Thyroid gland (tissue), 4 donors: ENCODE results near the gene ACSM2B. TPM values are rescaled to one million over a fixed set of nuclear protein-coding genes. Genes with fewer than 3 reads are reported as not detected.
"Not testable (repeated sequence)": the region's sequence is repeated elsewhere in the genome, so short reads cannot be mapped to it uniquely, and the experiment has no call there.

Experiments used
- DNase-seq, 2 donors: peaks; one replicate each; pipeline ENCODE4 v3.0.0-alpha.2; 2019
- H3K27ac ChIP-seq, 3 donors: fragments of 200-600 bp; sonication (generic); 1 replicate in 2 of 3; 2 replicates in 1 of 3; pipeline ENCODE4 v1.5.1; 2016 to 2019; ENCODE audit warnings: mild to moderate bottlenecking in 1 of 3, moderate library complexity in 1 of 3
- H3K27me3 ChIP-seq: fragments of 200-600 bp; sonication (generic); one replicate; pipeline ENCODE4 v1.5.1; 2019
- H3K36me3 ChIP-seq, 2 donors: fragments of 200-600 bp; sonication (generic); one replicate each; pipeline ENCODE4 v1.5.1; 2016 to 2019
- H3K4me1 ChIP-seq, 2 donors: fragments of 200-600 bp; sonication (generic); one replicate each; pipeline ENCODE4 v1.5.1; 2017 to 2019
- H3K4me3 ChIP-seq, 3 donors: fragments of 200-600 bp; sonication (generic); replicated peaks in 1 of 3; 1 replicate in 2 of 3; 2 replicates in 1 of 3; pipeline ENCODE4 v1.5.1; 2016; ENCODE audit warnings: mild to moderate bottlenecking in 1 of 3
- H3K9me3 ChIP-seq: fragments of 200-600 bp; sonication (generic); one replicate; pipeline ENCODE4 v1.5.1; 2017
- CTCF ChIP-seq, 6 experiments: fragments of 200-600 bp in 3 of 6; fragments of 450-650 bp in 3 of 6; sonication (generic) in 3 of 6; IDR thresholded peaks; one replicate each; pipeline ENCODE4 v1.5.1; 2016 to 2019; ENCODE audit warnings: antibody characterized with exemption in 6 of 6, mild to moderate bottlenecking in 2 of 6, inconsistent platforms in 1 of 6, moderate library complexity in 1 of 6
- POLR2A ChIP-seq, 2 donors: fragments of 450-650 bp; IDR thresholded peaks; one replicate each; pipeline ENCODE4 v1.6.1; 2017; ENCODE audit warnings: antibody characterized with exemption in 2 of 2, mild to moderate bottlenecking in 2 of 2, moderate library complexity in 1 of 2
- WGBS, 2 donors: methylation state at CpG; one replicate each; pipeline ENCODE4 v1.1.5; 2017; 5-methylcytosine and 5-hydroxymethylcytosine counted together
- intact Hi-C: fragments of 100-400 bp; cut with DNase I; formaldehyde crosslinking; loops from one replicate; pipeline ENCODE4 v1.15.1; 2023
- total RNA-seq, 4 donors: library from RNA; depleted of rRNA; stranded (reverse); fragments of >200 nt; gene quantifications; one replicate each; pipeline ENCODE4 v1.2.3, GENCODE V29; 2016

ACSM2B gene
- total RNA-seq, 4 donors from 2014 or later = 0.27 to 2.3 (median 0.33) TPM; not detected in 1

- intact Hi-C loops = no loop called here
- DNase-seq = no peak
- no peaks in the 10 kb centered on the region for H3K27me3 ChIP-seq
- H3K36me3 ChIP-seq = no peaks in the 10 kb centered on the region
- no peak overlapping the region for H3K27ac ChIP-seq
- H3K9me3 ChIP-seq = no peaks in the 10 kb centered on the region
- TF ChIP-seq POLR2A (IDR thresholded peaks at IDR 0.05) (no peak), CTCF (IDR thresholded peaks at IDR 0.05) (no peak)
- 48 to 88% methylated on average over 4 to 5 of the region's 5 CpGs for WGBS, 2 donors
- no peak overlapping the region for H3K4me3 ChIP-seq
- no peaks in the 10 kb centered on the region for H3K4me1 ChIP-seq
These were observed 37.5 kb downstream of the ACSM2B start for GRCh38 chr16:20538687-20539086.

GRCh38 chr16:20538181-20538580, 38.0 kb downstream of the ACSM2B start:
- Histone ChIP-seq H3K4me1 (no peaks in the 10 kb centered on the region), H3K27me3 (no peaks in the 10 kb centered on the region), H3K9me3 (no peaks in the 10 kb centered on the region), H3K36me3 (no peaks in the 10 kb centered on the region), H3K4me3 (no peak overlapping the region), H3K27ac (no peak overlapping the region)
- 0 to 86% methylated on average over 1 of the region's 1 CpG for WGBS, 2 donors
- intact Hi-C loops = no loop called here
- no peak for TF ChIP-seq CTCF (IDR thresholded peaks at IDR 0.05)
- no peak for TF ChIP-seq POLR2A (IDR thresholded peaks at IDR 0.05)
- DNase-seq = no peak

- H3K27me3 ChIP-seq, H3K4me3 ChIP-seq, H3K9me3 ChIP-seq, H3K27ac ChIP-seq, intact Hi-C loops, DNase-seq, H3K36me3 ChIP-seq, H3K4me1 ChIP-seq: not testable (repeated sequence)
- 80 to 82% methylated on average over 1 of the region's 1 CpG for WGBS, 2 donors
These were observed 39.5 kb downstream of the ACSM2B start for GRCh38 chr16:20536669-20537068.

GRCh38 chr16:20532284-20532792, 43.8 kb downstream of the ACSM2B start:
- H3K27ac ChIP-seq, H3K4me3 ChIP-seq, H3K4me1 ChIP-seq, H3K27me3 ChIP-seq, intact Hi-C loops, DNase-seq, H3K36me3 ChIP-seq, H3K9me3 ChIP-seq: not testable (repeated sequence)
- no CpG with 5 or more reads among the region's 3 CpGs for WGBS, 2 donors

- H3K36me3 ChIP-seq, intact Hi-C loops, H3K4me3 ChIP-seq, H3K9me3 ChIP-seq, DNase-seq, H3K27ac ChIP-seq, H3K27me3 ChIP-seq, H3K4me1 ChIP-seq: not testable (repeated sequence)
- no CpG with 5 or more reads among the region's 13 CpGs for WGBS, 2 donors
These were observed 44.4 kb downstream of the ACSM2B start for GRCh38 chr16:20531795-20532194.

GRCh38 chr16:20520103-20520502, 56.1 kb downstream of the ACSM2B start:
- TF ChIP-seq POLR2A (IDR thresholded peaks at IDR 0.05) = no peak
- TF ChIP-seq CTCF (IDR thresholded peaks at IDR 0.05) = no peak
- Histone ChIP-seq H3K4me3 (no peak overlapping the region), H3K27ac (no peak overlapping the region), H3K4me1 (no peaks in the 10 kb centered on the region), H3K27me3 (no peaks in the 10 kb centered on the region), H3K9me3 (no peaks in the 10 kb centered on the region), H3K36me3 (no peaks in the 10 kb centered on the region)
- intact Hi-C loops = no loop called here
- no peak for DNase-seq
- 74 to 79% methylated on average over 1 of the region's 1 CpG for WGBS, 2 donors

- WGBS, 2 donors = 65 to 73% methylated on average over 3 of the region's 3 CpGs
- Histone ChIP-seq H3K4me1 (no peaks in the 10 kb centered on the region), H3K36me3 (no peaks in the 10 kb centered on the region), H3K4me3 (no peak overlapping the region), H3K9me3 (no peaks in the 10 kb centered on the region), H3K27ac (no peak overlapping the region), H3K27me3 (no peaks in the 10 kb centered on the region)
- DNase-seq = no peak
- no peak for TF ChIP-seq POLR2A (IDR thresholded peaks at IDR 0.05)
- no peak for TF ChIP-seq CTCF (IDR thresholded peaks at IDR 0.05)
- intact Hi-C loops = no loop called here
These were observed 56.9 kb downstream of the ACSM2B start for GRCh38 chr16:20519231-20519630.
